DMS114 treated with DMSO at 0.1 percent for 48 hours (cell line): Measurements from ENCODE around the gene NOL4L.
"Not testable (repeated sequence)": the region's sequence is repeated elsewhere in the genome, so short reads cannot be mapped to it uniquely, and the experiment has no call there.

Experiments
- DNase-seq: peaks from one replicate; lab custom pipeline; 2025; ENCODE audit not compliant: unreplicated experiment; lab: John Stamatoyannopoulos, UW

The NOL4L gene

DNA sequence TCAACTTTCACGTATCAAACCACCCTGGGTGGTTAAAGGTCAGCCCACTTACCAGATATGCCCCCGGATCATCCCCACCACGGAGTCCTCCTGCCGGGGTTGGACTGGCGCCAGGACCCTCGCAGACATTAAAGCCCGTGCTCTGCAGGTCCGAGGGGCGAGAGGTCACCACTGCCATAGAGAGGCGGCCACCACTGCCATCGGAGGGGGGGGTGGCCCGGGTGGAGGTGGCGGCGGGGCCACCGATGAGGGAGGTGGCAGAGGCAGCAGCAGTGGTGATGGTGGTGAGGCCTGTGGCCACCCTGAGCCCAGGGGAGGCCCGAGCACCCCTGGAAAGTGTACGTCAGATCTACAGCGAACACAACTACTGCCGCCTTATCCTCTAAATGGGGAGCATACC is 150.7 kb downstream of the NOL4L start:
- no peak for DNase-seq

- no peak for DNase-seq
Observed at GRCh38 chr20:32433311-32434021, 151.7 kb downstream of the NOL4L start.

DNA sequence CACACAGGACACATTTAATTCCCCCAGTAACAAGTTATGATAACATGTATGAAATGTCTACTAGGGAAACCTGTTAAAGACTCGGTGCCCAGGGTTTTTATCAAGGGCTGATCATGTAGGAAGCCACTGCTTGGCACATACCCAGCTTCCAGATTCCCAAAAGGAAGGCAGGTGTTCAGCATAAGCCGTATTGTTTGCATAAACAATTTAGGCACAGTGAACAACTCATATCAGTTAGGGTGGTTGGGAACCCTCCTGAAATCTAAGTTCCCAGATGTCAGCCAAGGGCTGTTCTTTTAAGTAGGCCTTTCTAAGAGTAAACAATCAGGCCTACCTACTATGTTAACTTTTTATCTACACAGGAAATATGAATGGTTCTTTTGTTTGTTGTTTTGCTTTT is 152.9 kb downstream of the NOL4L start:
- no peak for DNase-seq

GRCh38 chr20:32431457-32431856 is 153.7 kb downstream of the NOL4L start:
- no peak for DNase-seq

DNA sequence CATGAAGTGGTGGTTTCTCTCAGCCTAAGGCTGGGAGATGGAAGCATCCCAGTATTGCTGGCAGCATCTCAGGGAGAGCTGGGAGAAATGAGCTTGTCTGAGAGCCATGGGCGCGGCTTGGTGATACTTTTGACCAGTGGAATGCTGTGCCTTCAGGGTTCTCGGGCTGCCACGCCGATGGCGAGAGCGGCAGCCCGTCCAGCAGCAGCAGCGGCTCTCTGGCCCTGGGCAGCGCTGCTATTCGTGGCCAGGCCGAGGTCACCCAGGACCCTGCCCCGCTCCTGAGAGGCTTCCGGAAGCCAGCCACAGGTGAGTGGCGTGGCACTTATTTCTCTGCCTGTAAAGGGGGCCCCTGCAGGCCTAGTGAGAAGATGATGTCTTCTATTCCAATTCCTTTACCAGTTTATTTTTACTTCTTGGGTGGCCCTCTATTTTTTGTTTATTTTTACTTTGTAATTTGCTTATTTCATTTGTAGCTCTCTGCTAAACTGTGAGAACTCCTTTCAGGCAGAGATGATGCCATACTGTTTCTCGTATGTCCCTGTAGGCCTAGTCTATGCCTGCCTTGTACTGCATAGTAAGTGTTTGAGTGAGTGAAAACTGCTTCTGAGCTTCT is 155.3 kb downstream of the NOL4L start:
- DNase-seq, result no peak

DNA sequence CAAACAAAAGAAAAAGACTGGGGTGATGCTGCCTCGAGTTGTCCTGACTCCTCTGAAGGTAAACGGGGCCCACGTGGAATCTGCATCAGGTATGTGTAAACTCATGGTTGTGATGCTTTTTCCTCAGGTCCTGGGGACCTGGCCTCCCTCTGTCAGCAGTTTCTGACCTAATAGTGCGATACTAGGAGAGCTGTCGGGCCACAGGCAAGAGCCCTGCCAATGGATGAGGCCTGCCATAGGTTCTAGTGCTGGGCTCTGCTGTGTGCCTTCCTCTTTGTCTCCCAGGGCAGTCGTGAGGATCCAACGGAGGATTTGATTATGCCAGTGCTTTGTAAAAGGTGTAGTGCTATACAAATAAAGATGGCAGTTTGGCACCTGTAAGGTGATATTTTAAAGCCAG is 155.8 kb downstream of the NOL4L start:
- no peak for DNase-seq

GRCh38 chr20:32427996-32428395 is 157.1 kb downstream of the NOL4L start:
- DNase-seq, result no peak

- DNase-seq, result no peak
Observed at GRCh38 chr20:32421290-32421689, 163.8 kb downstream of the NOL4L start.

- no peak for DNase-seq
Observed at GRCh38 chr20:32418376-32418775, 166.8 kb downstream of the NOL4L start.

GRCh38 chr20:32416206-32416605 is 168.9 kb downstream of the NOL4L start:
- DNase-seq, result no peak

- DNase-seq, result no peak
Observed at GRCh38 chr20:32415494-32415893, 169.6 kb downstream of the NOL4L start.

- DNase-seq, result no peak
Observed at GRCh38 chr20:32411955-32412706, 173.0 kb downstream of the NOL4L start.

- not testable (repeated sequence) for DNase-seq
Observed at GRCh38 chr20:32407131-32407750, 177.9 kb downstream of the NOL4L start.

DNA sequence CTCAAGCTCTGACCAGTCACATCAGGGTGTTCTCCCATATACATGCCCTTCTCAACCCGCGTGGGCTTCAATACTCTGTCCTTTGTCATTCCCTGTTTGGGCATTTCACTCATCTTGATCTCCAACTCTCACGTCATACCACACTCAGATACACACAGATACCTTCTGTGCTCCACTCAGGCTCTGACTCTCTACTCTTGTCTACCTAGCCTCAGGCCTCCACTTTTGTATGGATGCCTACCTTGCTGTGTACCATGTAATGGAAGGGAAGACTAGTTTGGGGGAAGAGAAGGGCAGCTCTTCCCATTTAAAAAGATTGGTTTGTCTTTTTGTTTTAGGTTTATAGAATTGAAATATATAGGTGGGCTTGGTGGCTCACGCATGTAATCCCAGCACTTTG is 178.4 kb downstream of the NOL4L start:
- no peak for DNase-seq

DNA sequence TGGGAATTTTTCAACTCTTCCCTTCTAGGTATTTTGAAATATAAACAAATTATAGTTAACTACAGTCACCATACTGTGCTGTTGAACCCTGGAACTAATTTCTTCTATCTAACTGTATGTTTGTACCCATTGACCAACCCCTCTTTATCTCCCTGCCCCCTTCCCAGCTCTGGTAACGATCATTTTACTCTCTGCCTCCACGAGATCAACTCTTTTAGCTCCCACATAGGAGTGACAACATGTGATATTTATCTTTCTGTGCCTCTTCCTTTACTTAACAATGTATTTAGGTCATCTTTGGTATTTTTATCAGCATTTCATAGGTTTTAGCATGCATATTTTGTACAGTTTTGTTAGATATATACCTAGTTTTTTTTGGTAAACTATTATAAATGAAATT is 181.1 kb downstream of the NOL4L start:
- DNase-seq, result no peak

GRCh38 chr20:32400476-32400875 is 184.7 kb downstream of the NOL4L start:
- DNase-seq, result no peak

DNA sequence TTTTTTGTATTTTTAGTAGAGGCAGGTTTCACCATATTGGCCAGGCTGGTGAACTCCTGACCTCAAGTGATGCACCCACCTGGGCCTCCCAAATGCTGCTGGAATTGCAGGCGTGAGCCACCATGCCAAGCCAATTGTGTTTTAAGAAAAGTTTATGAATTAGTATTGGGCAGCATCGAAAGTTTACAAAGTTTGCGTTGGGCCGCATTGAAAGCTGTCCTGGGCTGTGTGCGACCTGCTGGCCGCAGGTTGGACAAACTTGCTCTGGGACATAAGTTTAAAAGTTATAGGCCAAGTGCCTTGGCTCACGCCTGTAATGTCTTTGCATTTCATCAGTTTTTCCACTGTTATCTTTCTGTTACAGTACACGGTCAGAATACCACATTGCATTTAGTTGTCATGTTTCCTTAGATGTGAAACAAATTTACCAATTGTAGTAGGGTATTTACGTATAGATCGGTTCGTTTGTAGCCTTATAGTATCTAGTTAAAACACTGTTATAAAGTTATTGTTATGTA is 187.5 kb downstream of the NOL4L start:
- DNase-seq, result no peak

DNA sequence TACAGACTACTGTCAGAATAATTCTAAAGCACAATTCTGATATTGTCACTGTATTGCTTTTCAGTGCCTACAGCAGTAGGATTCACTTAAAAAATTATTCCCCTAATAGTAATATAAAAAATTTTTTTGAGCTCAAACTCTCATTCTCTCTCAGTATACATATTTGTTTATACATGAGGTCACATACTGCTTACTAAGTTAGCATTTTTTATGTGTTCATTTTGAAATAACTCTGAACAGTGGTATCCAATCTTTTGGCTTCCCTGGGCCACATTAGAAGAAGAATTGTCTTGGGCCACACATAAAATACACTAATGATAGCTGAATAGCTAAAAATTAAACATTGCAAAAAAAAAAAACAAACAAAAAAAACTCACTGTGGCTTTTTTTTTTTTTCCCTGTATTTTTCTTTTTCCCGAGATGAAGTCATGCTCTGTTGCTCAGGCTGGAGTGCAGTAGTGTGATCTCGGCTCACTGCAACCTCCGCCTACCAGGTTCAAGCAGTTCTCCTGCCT is 188.4 kb downstream of the NOL4L start:
- no peak for DNase-seq

DNA sequence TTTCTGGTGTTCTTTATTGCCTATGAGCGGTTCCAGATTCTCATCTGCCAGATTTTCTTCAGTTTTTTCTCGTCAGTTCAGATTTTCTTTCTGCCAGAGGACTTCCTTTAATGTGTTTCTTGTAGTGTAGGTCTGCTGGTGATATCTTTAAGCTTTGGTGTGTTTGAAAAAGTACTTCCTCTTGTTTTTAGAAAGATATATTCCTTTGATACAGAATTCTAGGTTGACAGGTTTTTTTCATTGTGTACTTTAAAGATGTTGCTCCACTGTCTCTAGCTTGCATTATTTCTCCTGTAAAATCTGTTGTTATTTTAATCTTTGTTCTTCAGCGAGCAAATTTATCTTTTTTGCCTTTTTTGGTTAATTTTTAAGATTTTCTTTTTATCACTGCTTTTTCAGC is 190.1 kb downstream of the NOL4L start:
- DNase-seq, result no peak
